GM19372 (cell line): ENCODE measurements around the gene CTDP1.

ENCODE experiments used
- ATAC-seq: cut with Tn5 transposase; IDR thresholded peaks from one replicate; pipeline ENCODE4 v1.9.1; 2021; ENCODE audit warnings: mild to moderate bottlenecking, low read depth, moderate library complexity; ENCODE audit not compliant: unreplicated experiment

The CTDP1 gene

DNA sequence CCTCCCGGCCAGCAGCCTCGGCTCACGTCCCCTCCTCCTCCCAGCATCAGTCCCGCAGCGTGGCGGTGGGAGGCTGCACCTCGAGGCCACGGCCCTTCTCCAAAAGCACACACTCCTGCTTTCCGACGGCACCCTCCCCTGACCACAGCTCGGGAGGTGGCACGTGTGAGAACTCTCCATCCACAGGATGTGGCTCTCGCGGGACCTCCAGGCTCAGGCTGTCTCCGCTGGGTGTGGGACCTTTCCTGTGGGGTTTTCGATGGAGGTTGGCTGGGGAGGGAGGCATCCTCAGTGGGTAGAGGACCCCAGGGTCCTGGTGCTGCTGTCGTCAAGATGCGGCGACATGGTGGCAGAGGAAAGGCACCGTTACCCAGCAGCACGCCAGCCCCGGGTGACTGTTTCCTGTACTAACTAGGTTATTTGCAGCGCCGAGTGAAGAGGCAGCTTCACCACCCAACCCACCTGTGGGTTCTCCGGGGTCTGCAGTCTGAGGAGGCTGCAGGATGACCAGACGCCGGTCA, 75.3 kb downstream of the CTDP1 start:
- ATAC-seq: no peak

DNA sequence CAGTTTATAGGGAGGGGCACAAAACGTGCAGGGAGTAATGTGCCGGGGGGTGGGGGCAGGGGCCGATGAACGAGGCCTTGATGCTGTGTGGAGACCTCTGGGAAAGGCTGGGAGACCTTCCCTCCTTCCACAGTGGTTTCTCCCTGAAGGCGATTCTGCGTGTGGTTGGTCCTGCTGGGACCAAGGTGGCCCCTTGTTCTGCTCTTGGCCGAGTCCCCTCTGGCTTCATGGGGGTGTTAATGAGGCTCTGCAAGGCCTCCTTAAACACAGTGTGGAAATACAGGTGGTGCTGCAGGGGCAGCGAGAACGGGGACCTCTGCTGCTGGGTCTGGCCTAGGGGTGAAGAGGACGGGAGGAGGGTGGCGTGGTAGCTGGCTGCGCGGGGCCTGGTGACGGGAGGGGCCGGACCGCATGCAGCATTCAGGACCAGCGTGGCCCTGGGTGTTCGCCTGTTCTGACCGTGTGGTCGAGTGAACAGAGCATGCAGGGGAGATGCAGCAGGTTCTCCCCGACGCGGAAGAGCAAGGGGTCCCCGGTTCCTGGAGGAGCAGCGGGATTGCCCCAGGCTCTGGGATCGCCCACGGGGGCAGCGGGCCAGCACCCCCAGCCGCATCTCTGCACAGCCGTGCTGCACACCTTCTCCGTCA, 76.0 kb downstream of the CTDP1 start:
- ATAC-seq: no peak

DNA sequence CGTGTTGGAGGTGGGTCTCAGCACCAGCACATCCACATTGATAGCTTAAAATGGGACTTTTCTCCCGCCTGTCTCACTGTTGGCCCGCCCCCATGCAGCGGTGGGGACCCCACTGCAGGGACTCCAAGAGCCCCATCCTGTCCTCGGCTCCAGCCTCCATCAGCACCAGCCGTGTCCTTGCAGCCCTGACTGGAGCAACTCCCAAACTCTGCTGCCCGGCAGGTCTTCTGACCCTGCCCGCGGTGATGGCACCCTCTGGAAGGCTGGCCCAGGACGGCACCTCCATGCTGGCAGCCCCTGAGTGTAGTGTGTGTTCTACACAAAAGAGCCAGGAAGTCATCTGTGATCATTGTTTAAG, 76.5 kb downstream of the CTDP1 start:
- no peak for ATAC-seq

GRCh38 chr18:79756826-79757225, 77.2 kb downstream of the CTDP1 start:
- no peak for ATAC-seq

- no peak for ATAC-seq
Observed at GRCh38 chr18:79760348-79760747, 80.7 kb downstream of the CTDP1 start.

GRCh38 chr18:79760881-79761280, 81.3 kb downstream of the CTDP1 start:
- ATAC-seq: no peak

DNA sequence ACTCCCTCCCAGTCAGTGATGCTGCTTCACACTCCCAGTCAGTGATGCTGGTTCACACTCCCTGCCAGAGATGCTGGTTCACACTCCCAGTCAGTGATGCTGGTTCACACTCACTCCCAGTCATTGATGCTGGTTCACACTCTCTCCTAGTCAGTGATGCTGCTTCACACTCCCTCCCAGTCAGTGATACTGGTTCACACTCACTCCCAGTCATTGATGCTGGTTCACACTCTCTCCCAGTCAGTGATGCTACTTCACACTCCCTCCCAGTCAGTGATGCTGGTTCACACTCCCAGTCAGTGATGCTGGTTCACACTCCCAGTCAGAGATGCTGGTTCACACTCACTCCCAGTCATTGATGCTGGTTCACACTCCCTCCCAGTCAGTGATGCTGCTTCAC, 83.8 kb downstream of the CTDP1 start:
- no peak for ATAC-seq

GRCh38 chr18:79764131-79764530, 84.5 kb downstream of the CTDP1 start:
- no peak for ATAC-seq

DNA sequence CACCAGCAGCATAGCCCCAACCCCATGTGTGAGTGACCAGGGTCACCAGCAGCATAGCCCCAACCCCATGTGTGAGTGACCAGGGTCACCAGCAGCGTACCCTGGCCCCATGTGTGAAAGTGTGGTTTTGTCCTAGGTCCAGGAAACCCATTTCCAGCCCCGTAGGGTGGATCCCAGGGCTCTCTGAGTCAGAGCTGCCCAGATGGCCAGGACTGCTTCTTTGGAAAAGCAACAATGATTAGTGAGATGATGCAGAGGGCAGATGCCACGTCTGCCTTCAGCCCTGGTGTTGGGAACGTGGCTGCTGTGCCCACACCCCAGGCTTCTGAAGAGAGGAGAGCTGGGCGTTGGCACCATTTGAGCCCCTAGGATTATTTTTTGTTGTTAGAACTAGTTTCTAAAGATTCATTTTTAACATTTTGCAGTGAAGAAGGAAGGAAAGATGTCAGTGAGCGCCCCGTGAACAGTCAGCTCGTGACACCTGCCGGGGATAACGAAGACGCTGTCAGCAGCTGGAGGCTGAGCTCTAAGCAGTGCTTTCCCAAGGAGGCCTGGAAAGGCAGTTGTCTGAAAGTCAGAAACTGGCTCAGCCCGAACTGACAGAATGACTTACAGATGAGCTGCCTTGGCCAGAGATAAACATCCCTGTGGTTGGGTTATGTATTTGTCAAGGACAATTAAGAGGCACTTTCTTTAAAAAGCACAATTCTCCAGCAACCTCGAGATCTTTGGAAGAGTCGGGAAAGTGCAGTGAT, 86.1 kb downstream of the CTDP1 start:
- ATAC-seq: no peak

- no peak for ATAC-seq
Observed at GRCh38 chr18:79766308-79766707, 86.7 kb downstream of the CTDP1 start.

GRCh38 chr18:79768745-79769144, 89.1 kb downstream of the CTDP1 start:
- ATAC-seq: no peak

- no peak for ATAC-seq
Observed at GRCh38 chr18:79769698-79770500, 90.3 kb downstream of the CTDP1 start.

DNA sequence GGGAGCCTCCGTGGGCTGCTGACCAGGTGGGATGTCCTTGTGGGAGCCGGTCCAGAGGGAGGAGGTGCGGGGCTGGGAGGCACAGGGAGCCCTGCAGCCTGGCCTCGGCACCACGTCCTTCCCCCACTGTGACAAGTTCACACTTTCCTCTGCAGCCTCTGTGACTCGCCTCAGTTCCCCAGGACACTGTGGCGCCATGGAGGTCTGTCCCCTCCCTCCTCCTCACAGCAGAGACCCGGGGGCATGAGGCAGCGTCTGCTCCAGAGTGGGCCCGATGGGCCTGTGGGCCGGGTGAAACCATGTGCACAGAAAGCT, 90.9 kb downstream of the CTDP1 start:
- no peak for ATAC-seq

- ATAC-seq: no peak
Observed at GRCh38 chr18:79770826-79771225, 91.2 kb downstream of the CTDP1 start.

GRCh38 chr18:79771446-79772107, 92.0 kb downstream of the CTDP1 start:
- ATAC-seq: no peak

- ATAC-seq: no peak
Observed at GRCh38 chr18:79772108-79772864, 92.7 kb downstream of the CTDP1 start.

- ATAC-seq: no peak
Observed at GRCh38 chr18:79772865-79773696, 93.5 kb downstream of the CTDP1 start.

DNA sequence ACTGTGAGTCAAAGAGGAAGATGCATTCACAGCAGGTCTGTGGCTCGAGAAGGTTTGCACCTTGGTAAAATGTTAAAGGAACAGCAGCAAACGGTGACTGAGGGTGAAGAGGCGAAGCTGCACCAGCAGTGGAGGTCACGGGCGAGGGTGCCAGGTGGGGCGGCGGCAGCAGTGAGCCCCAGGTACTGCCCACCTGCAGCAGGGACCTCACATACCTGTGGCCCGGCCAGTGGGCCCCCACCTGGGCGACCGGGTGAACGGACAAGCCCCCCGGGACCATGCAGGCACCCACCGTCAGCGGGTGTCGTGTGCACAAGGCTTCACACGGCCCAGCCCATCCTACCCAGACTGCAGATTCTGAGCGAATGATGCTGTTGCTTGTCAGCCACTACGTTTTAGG, 94.5 kb downstream of the CTDP1 start:
- no peak for ATAC-seq

- no peak for ATAC-seq
Observed at GRCh38 chr18:79775441-79776221, 96.0 kb downstream of the CTDP1 start.
